ENCODE measurements around the gene RETREG3. TPM values are rescaled to one million over a fixed set of nuclear protein-coding genes. Genes with fewer than 3 reads are reported as not detected.
A peak's percentile ranks its signal among the peaks of the same experiment; 100 is the strongest.
"Not testable (repeated sequence)": the region's sequence is repeated elsewhere in the genome, so short reads cannot be mapped to it uniquely, and the experiment has no call there.

The RETREG3 gene
- total and polyA plus RNA-seq, 4 donors: 16.1 to 62.7 (median 44.5) TPM

GRCh38 chr17:42559075-42559474 is 50.1 kb downstream of the RETREG3 start:
- no peak overlapping the region for H3K4me3 ChIP-seq
- no peaks in the 10 kb centered on the region for H3K27me3 ChIP-seq (ENCODE audit: control insufficient read depth in 3 of 3, insufficient read depth in 3 of 3, low read length in 2 of 3)
- no peak overlapping the region for H3K9ac ChIP-seq (ENCODE audit: insufficient read depth in 1 of 2, low read length in 2 of 2)
- 76 to 89% methylated on average over 6 of the region's 6 CpGs for WGBS, 2 donors
- TF ChIP-seq CTCF (IDR thresholded peaks at IDR 0.05; ENCODE audit: control extremely low read depth, extremely low read depth): no peak
- ATAC-seq (ENCODE audit: insufficient read depth, low FRiP score): no peak
- peaks cover 3 to 30% (median 14%) of the 10 kb centered on the region in 5 donors for H3K4me1 ChIP-seq (ENCODE audit: control insufficient read depth in 5 of 5, insufficient read depth in 5 of 5, low read length in 5 of 5)
- peaks cover 0 to 7% (median 2%) of the 10 kb centered on the region in 4 donors for H3K36me3 ChIP-seq (ENCODE audit: control insufficient read depth in 4 of 4, insufficient read depth in 4 of 4, low read length in 4 of 4)
- no peak for DNase-seq
- no peaks in the 10 kb centered on the region for H3K9me3 ChIP-seq (ENCODE audit: control insufficient read depth in 4 of 4, insufficient read depth in 3 of 4, low read length in 3 of 4)
- H3K27ac ChIP-seq (ENCODE audit: low read depth in 1 of 2, low read length in 1 of 2): peak overlapping the region in 1 of 2 donors; percentile 26

- not testable (repeated sequence) for H3K27ac ChIP-seq (ENCODE audit: low read depth in 1 of 2, low read length in 1 of 2); H3K27me3 ChIP-seq (ENCODE audit: control insufficient read depth in 3 of 3, insufficient read depth in 3 of 3, low read length in 2 of 3); H3K4me3 ChIP-seq; H3K36me3 ChIP-seq (ENCODE audit: control insufficient read depth in 4 of 4, insufficient read depth in 4 of 4, low read length in 4 of 4); H3K9ac ChIP-seq (ENCODE audit: insufficient read depth in 1 of 2, low read length in 2 of 2); DNase-seq; H3K9me3 ChIP-seq (ENCODE audit: control insufficient read depth in 4 of 4, insufficient read depth in 3 of 4, low read length in 3 of 4); ATAC-seq (ENCODE audit: insufficient read depth, low FRiP score)
- peaks cover 0 to 18% (median 4%) of the 10 kb centered on the region in 5 donors for H3K4me1 ChIP-seq (ENCODE audit: control insufficient read depth in 5 of 5, insufficient read depth in 5 of 5, low read length in 5 of 5)
- WGBS, 2 donors: 77 to 78% methylated on average over 5 of the region's 5 CpGs
These were observed 53.1 kb downstream of the RETREG3 start for GRCh38 chr17:42555961-42556617.

GRCh38 chr17:42555122-42555622 is 54.0 kb downstream of the RETREG3 start:
- peaks cover 0 to 18% (median 4%) of the 10 kb centered on the region in 5 donors for H3K4me1 ChIP-seq (ENCODE audit: control insufficient read depth in 5 of 5, insufficient read depth in 5 of 5, low read length in 5 of 5)
- DNase-seq (no peak), ATAC-seq (ENCODE audit: insufficient read depth, low FRiP score) (no peak)
- no peaks in the 10 kb centered on the region for H3K27me3 ChIP-seq (ENCODE audit: control insufficient read depth in 3 of 3, insufficient read depth in 3 of 3, low read length in 2 of 3)
- H3K4me3 ChIP-seq: peak overlapping the region; percentile 92
- H3K36me3 ChIP-seq (ENCODE audit: control insufficient read depth in 4 of 4, insufficient read depth in 4 of 4, low read length in 4 of 4): peaks cover 0 to 4% (median 0%) of the 10 kb centered on the region in 4 donors
- H3K9ac ChIP-seq (ENCODE audit: insufficient read depth in 1 of 2, low read length in 2 of 2): peak overlapping the region; percentile 93 to 94
- no peaks in the 10 kb centered on the region for H3K9me3 ChIP-seq (ENCODE audit: control insufficient read depth in 4 of 4, insufficient read depth in 3 of 4, low read length in 3 of 4)
- no peak for TF ChIP-seq CTCF (IDR thresholded peaks at IDR 0.05; ENCODE audit: control extremely low read depth, extremely low read depth)
- H3K27ac ChIP-seq (ENCODE audit: low read depth in 1 of 2, low read length in 1 of 2): peak overlapping the region; percentile 86 to 92
- 23 to 28% methylated on average over 4 of the region's 4 CpGs for WGBS, 2 donors

- Histone ChIP-seq H3K27ac (ENCODE audit: low read depth in 1 of 2, low read length in 1 of 2) (peak overlapping the region; percentile 86 to 92), H3K4me1 (ENCODE audit: control insufficient read depth in 5 of 5, insufficient read depth in 5 of 5, low read length in 5 of 5) (peaks cover 0 to 18% (median 4%) of the 10 kb centered on the region in 5 donors)
- peak; percentile 90 for ATAC-seq (ENCODE audit: insufficient read depth, low FRiP score)
These were observed 54.7 kb downstream of the RETREG3 start for GRCh38 chr17:42554250-42555121.

More at GRCh38 chr17:42554250-42555121, 54.7 kb downstream of the RETREG3 start:
- Histone ChIP-seq H3K4me3 (peak overlapping the region; percentile 92), H3K27me3 (ENCODE audit: control insufficient read depth in 3 of 3, insufficient read depth in 3 of 3, low read length in 2 of 3) (no peaks in the 10 kb centered on the region), H3K9ac (ENCODE audit: insufficient read depth in 1 of 2, low read length in 2 of 2) (peak overlapping the region; percentile 93 to 94), H3K36me3 (ENCODE audit: control insufficient read depth in 4 of 4, insufficient read depth in 4 of 4, low read length in 4 of 4) (peaks cover 0 to 4% (median 0%) of the 10 kb centered on the region in 4 donors), H3K9me3 (ENCODE audit: control insufficient read depth in 4 of 4, insufficient read depth in 3 of 4, low read length in 3 of 4) (no peaks in the 10 kb centered on the region)
- TF ChIP-seq CTCF (IDR thresholded peaks at IDR 0.05; ENCODE audit: control extremely low read depth, extremely low read depth): no peak
- 1% methylated on average over 62 to 82 of the region's 82 CpGs for WGBS, 2 donors
- peak; percentile 92 to 94 (median 93) for DNase-seq
